ENCODE data around the gene PIK3CG.
"Not testable (repeated sequence)": the region's sequence is repeated elsewhere in the genome, so short reads cannot be mapped to it uniquely, and the experiment has no call there.

PIK3CG gene

GRCh38 chr7:106914018-106914607, 49.0 kb downstream of the PIK3CG start:
- Histone ChIP-seq H2AK5ac (ENCODE audit: low read length) (no peak overlapping the region), H4K8ac (ENCODE audit: low read depth, low read length) (no peak overlapping the region), H2BK120ac (ENCODE audit: low read depth, low read length) (no peak overlapping the region), H3K79me1 (ENCODE audit: low read length) (no peaks in the 10 kb centered on the region), H3K4ac (ENCODE audit: low read depth, low read length) (no peak overlapping the region), H3K4me1 (ENCODE audit: control insufficient read depth, low read depth, low read length) (no peaks in the 10 kb centered on the region), H3K27me3 (ENCODE audit: insufficient read depth, low read length, poor library complexity) (no peaks in the 10 kb centered on the region), H3K4me2 (ENCODE audit: low read length) (no peak overlapping the region), H3K4me3 (ENCODE audit: low read length) (no peak overlapping the region), H3K27ac (ENCODE audit: low read depth, low read length) (no peak overlapping the region), H3K18ac (ENCODE audit: low read length) (no peak overlapping the region), H4K5ac (ENCODE audit: low read length) (no peak overlapping the region), H3K23ac (ENCODE audit: low read length) (no peak overlapping the region), H3K9ac (ENCODE audit: low read length) (no peak overlapping the region), H3K56ac (ENCODE audit: low read length) (no peak overlapping the region), H3K36me3 (ENCODE audit: control insufficient read depth, insufficient read depth, low read length) (no peaks in the 10 kb centered on the region), H2BK15ac (replicated peaks; ENCODE audit: low read depth) (no peak overlapping the region), H2BK5ac (ENCODE audit: low read length) (no peak overlapping the region), H3K79me2 (ENCODE audit: control insufficient read depth, insufficient read depth, low read length) (no peaks in the 10 kb centered on the region)
- no peak for DNase-seq
- no CpG with 5 or more reads among the region's 3 CpGs for WGBS (ENCODE audit: extremely low coverage, insufficient coverage, low lambda C conversion rate)

DNA sequence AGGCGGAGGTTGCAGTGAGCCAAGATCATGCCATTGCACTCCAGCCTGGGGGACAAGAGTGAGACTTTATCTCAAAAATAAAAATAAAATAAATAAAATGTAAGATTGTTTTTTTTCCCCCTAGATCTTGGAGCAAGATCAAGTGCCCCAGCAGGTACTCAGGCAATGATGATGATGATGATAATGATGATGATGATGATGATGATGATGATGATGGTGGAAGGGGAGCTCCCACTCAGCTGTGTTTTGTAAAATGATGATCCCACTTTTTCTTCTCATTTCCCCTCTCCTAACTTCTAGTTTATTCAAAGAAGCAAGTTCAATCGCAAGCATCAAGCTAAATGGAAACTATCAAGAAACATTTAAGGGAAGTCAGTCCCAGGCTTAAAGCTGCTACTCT, 50.3 kb downstream of the PIK3CG start:
- Histone ChIP-seq H3K27me3 (ENCODE audit: insufficient read depth, low read length, poor library complexity) (no peaks in the 10 kb centered on the region), H3K27ac (ENCODE audit: low read depth, low read length) (no peak overlapping the region), H3K4me3 (ENCODE audit: low read length) (no peak overlapping the region), H2BK120ac (ENCODE audit: low read depth, low read length) (no peak overlapping the region), H3K79me1 (ENCODE audit: low read length) (no peaks in the 10 kb centered on the region), H2BK5ac (ENCODE audit: low read length) (no peak overlapping the region), H2AK5ac (ENCODE audit: low read length) (no peak overlapping the region), H4K8ac (ENCODE audit: low read depth, low read length) (no peak overlapping the region), H3K18ac (ENCODE audit: low read length) (no peak overlapping the region), H4K5ac (ENCODE audit: low read length) (no peak overlapping the region), H3K23ac (ENCODE audit: low read length) (no peak overlapping the region), H3K9ac (ENCODE audit: low read length) (no peak overlapping the region), H3K4me2 (ENCODE audit: low read length) (no peak overlapping the region), H3K4ac (ENCODE audit: low read depth, low read length) (no peak overlapping the region), H3K4me1 (ENCODE audit: control insufficient read depth, low read depth, low read length) (no peaks in the 10 kb centered on the region), H3K56ac (ENCODE audit: low read length) (no peak overlapping the region), H2BK15ac (replicated peaks; ENCODE audit: low read depth) (no peak overlapping the region), H3K79me2 (ENCODE audit: control insufficient read depth, insufficient read depth, low read length) (no peaks in the 10 kb centered on the region), H3K36me3 (ENCODE audit: control insufficient read depth, insufficient read depth, low read length) (no peaks in the 10 kb centered on the region)
- no CpG with 5 or more reads among the region's 2 CpGs for WGBS (ENCODE audit: extremely low coverage, insufficient coverage, low lambda C conversion rate)
- no peak for DNase-seq

GRCh38 chr7:106915873-106916272, 50.8 kb downstream of the PIK3CG start:
- H3K4me2 ChIP-seq (ENCODE audit: low read length): no peak overlapping the region
- H3K4me1 ChIP-seq (ENCODE audit: control insufficient read depth, low read depth, low read length): no peaks in the 10 kb centered on the region
- H3K79me1 ChIP-seq (ENCODE audit: low read length): no peaks in the 10 kb centered on the region
- no peak overlapping the region for H4K8ac ChIP-seq (ENCODE audit: low read depth, low read length)
- no peak overlapping the region for H3K56ac ChIP-seq (ENCODE audit: low read length)
- no peak overlapping the region for H3K27ac ChIP-seq (ENCODE audit: low read depth, low read length)
- H2BK15ac ChIP-seq (replicated peaks; ENCODE audit: low read depth): no peak overlapping the region
- WGBS (ENCODE audit: extremely low coverage, insufficient coverage, low lambda C conversion rate): no CpG with 5 or more reads among the region's 4 CpGs
- H3K79me2 ChIP-seq (ENCODE audit: control insufficient read depth, insufficient read depth, low read length): no peaks in the 10 kb centered on the region
- H3K4me3 ChIP-seq (ENCODE audit: low read length): no peak overlapping the region
- no peak for DNase-seq
- no peak overlapping the region for H3K18ac ChIP-seq (ENCODE audit: low read length)
- H4K5ac ChIP-seq (ENCODE audit: low read length): no peak overlapping the region
- H3K27me3 ChIP-seq (ENCODE audit: insufficient read depth, low read length, poor library complexity): no peaks in the 10 kb centered on the region
- H2BK120ac ChIP-seq (ENCODE audit: low read depth, low read length): no peak overlapping the region
- no peak overlapping the region for H3K4ac ChIP-seq (ENCODE audit: low read depth, low read length)
- no peak overlapping the region for H3K23ac ChIP-seq (ENCODE audit: low read length)
- no peak overlapping the region for H2AK5ac ChIP-seq (ENCODE audit: low read length)
- H3K36me3 ChIP-seq (ENCODE audit: control insufficient read depth, insufficient read depth, low read length): no peaks in the 10 kb centered on the region
- no peak overlapping the region for H3K9ac ChIP-seq (ENCODE audit: low read length)
- H2BK5ac ChIP-seq (ENCODE audit: low read length): no peak overlapping the region

- Histone ChIP-seq H3K79me2 (ENCODE audit: control insufficient read depth, insufficient read depth, low read length) (no peaks in the 10 kb centered on the region), H3K18ac (ENCODE audit: low read length) (no peak overlapping the region), H2BK120ac (ENCODE audit: low read depth, low read length) (no peak overlapping the region), H4K8ac (ENCODE audit: low read depth, low read length) (no peak overlapping the region), H3K4me2 (ENCODE audit: low read length) (no peak overlapping the region), H3K4ac (ENCODE audit: low read depth, low read length) (no peak overlapping the region), H3K27ac (ENCODE audit: low read depth, low read length) (no peak overlapping the region), H3K36me3 (ENCODE audit: control insufficient read depth, insufficient read depth, low read length) (no peaks in the 10 kb centered on the region), H4K5ac (ENCODE audit: low read length) (no peak overlapping the region), H2AK5ac (ENCODE audit: low read length) (no peak overlapping the region), H3K79me1 (ENCODE audit: low read length) (no peaks in the 10 kb centered on the region), H2BK5ac (ENCODE audit: low read length) (no peak overlapping the region), H3K4me3 (ENCODE audit: low read length) (no peak overlapping the region), H3K27me3 (ENCODE audit: insufficient read depth, low read length, poor library complexity) (no peaks in the 10 kb centered on the region), H2BK15ac (replicated peaks; ENCODE audit: low read depth) (no peak overlapping the region), H3K56ac (ENCODE audit: low read length) (no peak overlapping the region), H3K23ac (ENCODE audit: low read length) (no peak overlapping the region), H3K9ac (ENCODE audit: low read length) (no peak overlapping the region), H3K4me1 (ENCODE audit: control insufficient read depth, low read depth, low read length) (no peaks in the 10 kb centered on the region)
- no CpG with 5 or more reads among the region's 1 CpG for WGBS (ENCODE audit: extremely low coverage, insufficient coverage, low lambda C conversion rate)
- DNase-seq: no peak
Observed at GRCh38 chr7:106916679-106917078, 51.6 kb downstream of the PIK3CG start.

- no peak overlapping the region for H3K18ac ChIP-seq (ENCODE audit: low read length)
- no peak overlapping the region for H2BK120ac ChIP-seq (ENCODE audit: low read depth, low read length)
- H3K36me3 ChIP-seq (ENCODE audit: control insufficient read depth, insufficient read depth, low read length): no peaks in the 10 kb centered on the region
- H3K56ac ChIP-seq (ENCODE audit: low read length): no peak overlapping the region
- no peak overlapping the region for H3K4ac ChIP-seq (ENCODE audit: low read depth, low read length)
- no peaks in the 10 kb centered on the region for H3K4me1 ChIP-seq (ENCODE audit: control insufficient read depth, low read depth, low read length)
- H3K79me1 ChIP-seq (ENCODE audit: low read length): no peaks in the 10 kb centered on the region
- H3K4me2 ChIP-seq (ENCODE audit: low read length): no peak overlapping the region
- H3K27ac ChIP-seq (ENCODE audit: low read depth, low read length): no peak overlapping the region
- WGBS (ENCODE audit: extremely low coverage, insufficient coverage, low lambda C conversion rate): no CpG with 5 or more reads among the region's 3 CpGs
- no peak overlapping the region for H3K9ac ChIP-seq (ENCODE audit: low read length)
- H4K5ac ChIP-seq (ENCODE audit: low read length): no peak overlapping the region
- no peak overlapping the region for H2BK15ac ChIP-seq (replicated peaks; ENCODE audit: low read depth)
- H2BK5ac ChIP-seq (ENCODE audit: low read length): no peak overlapping the region
- no peaks in the 10 kb centered on the region for H3K79me2 ChIP-seq (ENCODE audit: control insufficient read depth, insufficient read depth, low read length)
- H3K27me3 ChIP-seq (ENCODE audit: insufficient read depth, low read length, poor library complexity): no peaks in the 10 kb centered on the region
- DNase-seq: no peak
- no peak overlapping the region for H4K8ac ChIP-seq (ENCODE audit: low read depth, low read length)
- H2AK5ac ChIP-seq (ENCODE audit: low read length): no peak overlapping the region
- no peak overlapping the region for H3K4me3 ChIP-seq (ENCODE audit: low read length)
- H3K23ac ChIP-seq (ENCODE audit: low read length): no peak overlapping the region
Observed at GRCh38 chr7:106918991-106919390, 53.9 kb downstream of the PIK3CG start.

DNA sequence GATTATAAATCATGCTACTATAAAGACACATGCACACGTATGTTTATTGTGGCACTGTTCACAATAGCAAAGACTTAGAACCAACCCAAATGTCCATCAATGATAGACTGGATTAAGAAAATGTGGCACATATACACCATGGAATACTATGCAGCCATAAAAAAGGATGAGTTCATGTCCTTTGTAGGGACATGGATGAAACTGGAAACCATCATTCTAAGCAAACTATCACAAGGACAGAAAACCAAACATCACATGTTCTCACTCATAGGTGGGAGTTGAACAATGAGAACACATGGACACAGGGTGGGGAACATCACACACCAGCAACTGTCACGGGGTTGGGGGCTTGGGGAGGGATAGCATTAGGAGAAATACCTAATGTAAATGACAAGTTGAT, 59.4 kb downstream of the PIK3CG start:
- DNase-seq; H3K27me3 ChIP-seq (ENCODE audit: insufficient read depth, low read length, poor library complexity); H3K56ac ChIP-seq (ENCODE audit: low read length); H3K27ac ChIP-seq (ENCODE audit: low read depth, low read length); H3K4me2 ChIP-seq (ENCODE audit: low read length); H3K4me1 ChIP-seq (ENCODE audit: control insufficient read depth, low read depth, low read length); H3K36me3 ChIP-seq (ENCODE audit: control insufficient read depth, insufficient read depth, low read length); H3K79me1 ChIP-seq (ENCODE audit: low read length); H3K9ac ChIP-seq (ENCODE audit: low read length); H2BK15ac ChIP-seq (replicated peaks; ENCODE audit: low read depth); H2BK120ac ChIP-seq (ENCODE audit: low read depth, low read length); H2AK5ac ChIP-seq (ENCODE audit: low read length); H4K8ac ChIP-seq (ENCODE audit: low read depth, low read length); H2BK5ac ChIP-seq (ENCODE audit: low read length); H4K5ac ChIP-seq (ENCODE audit: low read length); H3K4ac ChIP-seq (ENCODE audit: low read depth, low read length); H3K23ac ChIP-seq (ENCODE audit: low read length); H3K4me3 ChIP-seq (ENCODE audit: low read length); H3K79me2 ChIP-seq (ENCODE audit: control insufficient read depth, insufficient read depth, low read length); H3K18ac ChIP-seq (ENCODE audit: low read length): not testable (repeated sequence)
- no CpG with 5 or more reads among the region's 2 CpGs for WGBS (ENCODE audit: extremely low coverage, insufficient coverage, low lambda C conversion rate)
